Measurements from ENCODE around the gene PPIB. TPM values are rescaled to one million over a fixed set of nuclear protein-coding genes. Genes with fewer than 3 reads are reported as not detected.
A peak's percentile ranks its signal among the peaks of the same experiment; 100 is the strongest.

The PPIB gene
- total RNA-seq, 1 donor, result 954 TPM

DNA sequence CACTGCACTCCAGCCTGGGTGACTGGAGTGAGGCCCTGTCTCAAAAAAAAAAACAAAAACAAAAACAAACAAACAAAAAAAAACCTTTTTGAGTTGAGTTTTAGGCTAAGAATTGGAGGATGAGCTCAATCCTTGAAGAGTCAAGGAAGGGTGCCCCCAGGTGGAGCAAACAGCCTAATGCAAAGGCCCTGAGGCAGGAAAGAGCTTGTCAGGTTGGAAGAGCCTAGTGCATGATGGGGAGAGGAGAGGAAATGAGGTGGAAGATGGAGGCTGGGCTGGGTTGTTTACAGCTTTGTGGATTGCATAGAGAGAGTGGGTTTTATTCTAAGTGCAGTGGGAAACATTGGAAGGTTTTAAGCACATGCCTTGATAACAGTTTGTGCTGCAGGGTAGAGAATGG, 13.4 kb downstream of the PPIB start:
- Histone ChIP-seq H3K9me3 (ENCODE audit: low read depth, low read length) (no peaks in the 10 kb centered on the region), H3K4me2 (ENCODE audit: insufficient read depth, low read length) (no peak overlapping the region), H3K27me3 (ENCODE audit: insufficient read depth, low read length) (peaks cover 21% of the 10 kb centered on the region), H4K20me1 (ENCODE audit: insufficient read depth, low read length) (peaks cover 12% of the 10 kb centered on the region), H3K4me3 (ENCODE audit: insufficient read depth, low read length) (no peak overlapping the region), H3K79me2 (ENCODE audit: insufficient read depth, low read length) (no peaks in the 10 kb centered on the region), H3K36me3 (ENCODE audit: insufficient read depth, low read length) (peaks cover 11% of the 10 kb centered on the region), H3K27ac (ENCODE audit: low read depth, low read length) (no peak overlapping the region), H2AFZ (ENCODE audit: low read length) (no peak overlapping the region), H3K4me1 (ENCODE audit: insufficient read depth, low read length) (peaks cover 3% of the 10 kb centered on the region)
- TF ChIP-seq, protein P1, sequence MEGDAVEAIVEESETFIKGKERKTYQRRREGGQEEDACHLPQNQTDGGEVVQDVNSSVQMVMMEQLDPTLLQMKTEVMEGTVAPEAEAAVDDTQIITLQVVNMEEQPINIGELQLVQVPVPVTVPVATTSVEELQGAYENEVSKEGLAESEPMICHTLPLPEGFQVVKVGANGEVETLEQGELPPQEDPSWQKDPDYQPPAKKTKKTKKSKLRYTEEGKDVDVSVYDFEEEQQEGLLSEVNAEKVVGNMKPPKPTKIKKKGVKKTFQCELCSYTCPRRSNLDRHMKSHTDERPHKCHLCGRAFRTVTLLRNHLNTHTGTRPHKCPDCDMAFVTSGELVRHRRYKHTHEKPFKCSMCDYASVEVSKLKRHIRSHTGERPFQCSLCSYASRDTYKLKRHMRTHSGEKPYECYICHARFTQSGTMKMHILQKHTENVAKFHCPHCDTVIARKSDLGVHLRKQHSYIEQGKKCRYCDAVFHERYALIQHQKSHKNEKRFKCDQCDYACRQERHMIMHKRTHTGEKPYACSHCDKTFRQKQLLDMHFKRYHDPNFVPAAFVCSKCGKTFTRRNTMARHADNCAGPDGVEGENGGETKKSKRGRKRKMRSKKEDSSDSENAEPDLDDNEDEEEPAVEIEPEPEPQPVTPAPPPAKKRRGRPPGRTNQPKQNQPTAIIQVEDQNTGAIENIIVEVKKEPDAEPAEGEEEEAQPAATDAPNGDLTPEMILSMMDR (IDR thresholded peaks at IDR 0.05; ENCODE audit: extremely low read depth, low read depth, low read length), result peak; percentile 21
- no peak for DNase-seq (ENCODE audit: insufficient read length, low spot score, missing footprints)

GRCh38 chr15:64148581-64148980, 14.2 kb downstream of the PPIB start:
- DNase-seq (ENCODE audit: insufficient read length, low spot score, missing footprints), result no peak
- Histone ChIP-seq H3K4me2 (ENCODE audit: insufficient read depth, low read length) (no peak overlapping the region), H4K20me1 (ENCODE audit: insufficient read depth, low read length) (peaks cover 5% of the 10 kb centered on the region), H3K27ac (ENCODE audit: low read depth, low read length) (no peak overlapping the region), H3K4me1 (ENCODE audit: insufficient read depth, low read length) (peaks cover 3% of the 10 kb centered on the region), H3K9me3 (ENCODE audit: low read depth, low read length) (no peaks in the 10 kb centered on the region), H3K79me2 (ENCODE audit: insufficient read depth, low read length) (no peaks in the 10 kb centered on the region), H3K4me3 (ENCODE audit: insufficient read depth, low read length) (no peak overlapping the region), H2AFZ (ENCODE audit: low read length) (no peak overlapping the region), H3K27me3 (ENCODE audit: insufficient read depth, low read length) (peaks cover 21% of the 10 kb centered on the region), H3K36me3 (ENCODE audit: insufficient read depth, low read length) (peaks cover 12% of the 10 kb centered on the region)
- TF ChIP-seq, protein P1 (IDR thresholded peaks at IDR 0.05; ENCODE audit: extremely low read depth, low read depth, low read length), result no peak

DNA sequence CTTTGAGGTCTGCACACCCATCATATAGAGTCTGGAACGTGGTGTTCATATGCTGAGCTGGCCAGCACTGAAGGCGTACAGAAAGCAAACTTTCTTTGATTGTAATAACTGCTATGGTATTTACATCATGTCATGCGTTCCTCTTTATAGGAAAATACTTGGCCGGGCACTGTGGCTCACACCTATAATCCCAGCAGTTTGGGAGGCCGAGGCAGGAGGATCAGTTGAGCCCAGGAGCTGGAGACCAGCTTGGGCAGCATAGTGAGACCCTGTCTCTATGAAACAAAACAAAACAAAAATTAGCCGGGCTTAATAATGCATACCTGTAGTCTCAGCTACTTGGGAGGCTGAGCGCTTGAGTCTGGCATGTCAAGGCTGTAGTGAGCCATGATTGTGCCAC, 14.7 kb downstream of the PPIB start:
- peaks cover 19% of the 10 kb centered on the region for H3K27me3 ChIP-seq (ENCODE audit: insufficient read depth, low read length)
- no peaks in the 10 kb centered on the region for H3K9me3 ChIP-seq (ENCODE audit: low read depth, low read length)

DNA sequence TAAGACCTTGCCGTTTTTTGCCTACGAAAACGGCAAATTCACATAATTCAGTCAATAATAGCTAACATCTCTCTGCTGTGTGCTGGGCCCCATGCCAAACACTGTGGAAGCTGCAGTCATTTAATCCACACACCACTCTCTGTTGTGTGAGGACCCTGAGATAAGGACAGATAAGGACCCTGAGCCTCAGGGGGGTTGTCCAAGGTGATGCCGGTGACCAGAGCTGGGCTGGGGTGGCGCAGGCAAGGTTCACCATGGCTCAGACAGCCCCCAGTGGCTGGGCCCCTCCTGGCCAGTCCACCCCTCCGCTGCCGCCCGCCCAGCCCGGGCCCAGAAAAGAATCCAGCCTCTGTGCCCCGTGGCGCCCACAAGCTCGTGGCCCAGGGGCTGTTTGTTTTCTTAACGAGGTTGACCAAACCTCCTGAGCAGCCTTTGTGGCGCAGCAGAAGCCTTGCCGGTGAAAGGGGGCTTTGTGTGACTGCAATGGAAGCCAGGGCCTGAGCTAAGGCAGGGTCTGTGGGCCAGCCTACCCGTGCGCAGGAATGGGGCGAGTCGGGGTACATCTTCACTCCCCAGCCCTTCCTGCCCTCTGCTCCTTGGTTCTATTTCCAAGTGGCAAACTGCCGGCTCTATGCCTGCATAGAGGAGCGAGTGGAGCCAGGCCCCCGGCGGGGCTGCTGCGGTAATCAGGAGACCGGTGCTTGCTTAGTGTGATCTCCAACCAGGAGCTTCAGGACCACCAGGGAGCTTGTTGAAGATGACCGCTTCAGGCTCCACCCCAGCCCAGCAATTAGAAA, 15.7 kb downstream of the PPIB start:
- Histone ChIP-seq H3K27ac (ENCODE audit: low read depth, low read length) (no peak overlapping the region), H3K36me3 (ENCODE audit: insufficient read depth, low read length) (peaks cover 18% of the 10 kb centered on the region), H3K4me3 (ENCODE audit: insufficient read depth, low read length) (no peak overlapping the region), H4K20me1 (ENCODE audit: insufficient read depth, low read length) (no peaks in the 10 kb centered on the region), H3K9me3 (ENCODE audit: low read depth, low read length) (no peaks in the 10 kb centered on the region), H3K27me3 (ENCODE audit: insufficient read depth, low read length) (peaks cover 8% of the 10 kb centered on the region), H3K4me2 (ENCODE audit: insufficient read depth, low read length) (no peak overlapping the region), H2AFZ (ENCODE audit: low read length) (no peak overlapping the region), H3K79me2 (ENCODE audit: insufficient read depth, low read length) (no peaks in the 10 kb centered on the region), H3K4me1 (ENCODE audit: insufficient read depth, low read length) (peaks cover 3% of the 10 kb centered on the region)
- TF ChIP-seq, protein P1 (IDR thresholded peaks at IDR 0.05; ENCODE audit: extremely low read depth, low read depth, low read length), result no peak
- no peak for DNase-seq (ENCODE audit: insufficient read length, low spot score, missing footprints)

More for the DNA sequence above, 14.7 kb downstream of the PPIB start:
- H3K4me2 ChIP-seq (ENCODE audit: insufficient read depth, low read length), result no peak overlapping the region
- DNase-seq (ENCODE audit: insufficient read length, low spot score, missing footprints), result no peak
- no peak overlapping the region for H3K27ac ChIP-seq (ENCODE audit: low read depth, low read length)
- no peak overlapping the region for H3K4me3 ChIP-seq (ENCODE audit: insufficient read depth, low read length)
- peaks cover 5% of the 10 kb centered on the region for H4K20me1 ChIP-seq (ENCODE audit: insufficient read depth, low read length)
- TF ChIP-seq, protein P1 (IDR thresholded peaks at IDR 0.05; ENCODE audit: extremely low read depth, low read depth, low read length), result no peak
- peaks cover 15% of the 10 kb centered on the region for H3K36me3 ChIP-seq (ENCODE audit: insufficient read depth, low read length)
- no peak overlapping the region for H2AFZ ChIP-seq (ENCODE audit: low read length)
- H3K4me1 ChIP-seq (ENCODE audit: insufficient read depth, low read length), result peaks cover 3% of the 10 kb centered on the region
- no peaks in the 10 kb centered on the region for H3K79me2 ChIP-seq (ENCODE audit: insufficient read depth, low read length)

Data from osteoblast (primary cell).